GM19238 (cell line): ENCODE data around the gene IL21R.

Source experiments
- DNase-seq: peaks from one replicate; pipeline ENCODE4 v3.0.0; 2011; ENCODE audit warnings: low spot score; ENCODE audit not compliant: insufficient read length

The IL21R gene

GRCh38 chr16:27462846-27463682 lies 61.1 kb downstream of the IL21R start:
- DNase-seq, result no peak

- DNase-seq, result no peak
These were observed 62.0 kb downstream of the IL21R start for GRCh38 chr16:27463741-27464591.

GRCh38 chr16:27464626-27465482 lies 62.9 kb downstream of the IL21R start:
- no peak for DNase-seq

GRCh38 chr16:27465483-27465879 lies 63.5 kb downstream of the IL21R start:
- DNase-seq, result no peak

- DNase-seq, result no peak
These were observed 67.1 kb downstream of the IL21R start for GRCh38 chr16:27468941-27469531.

- DNase-seq, result no peak
These were observed 68.8 kb downstream of the IL21R start for GRCh38 chr16:27470567-27471431.

GRCh38 chr16:27471661-27472060 lies 69.7 kb downstream of the IL21R start:
- DNase-seq, result no peak

- DNase-seq, result no peak
These were observed 70.4 kb downstream of the IL21R start for GRCh38 chr16:27472091-27473020.

- no peak for DNase-seq
These were observed 71.3 kb downstream of the IL21R start for GRCh38 chr16:27473101-27473900.

- DNase-seq, result no peak
These were observed 72.1 kb downstream of the IL21R start for GRCh38 chr16:27474041-27474440.

- no peak for DNase-seq
These were observed 72.9 kb downstream of the IL21R start for GRCh38 chr16:27474921-27475320.

GRCh38 chr16:27475561-27475960 lies 73.6 kb downstream of the IL21R start:
- DNase-seq, result no peak

- no peak for DNase-seq
These were observed 74.3 kb downstream of the IL21R start for GRCh38 chr16:27476240-27476639.

- no peak for DNase-seq
These were observed 78.8 kb downstream of the IL21R start for GRCh38 chr16:27480761-27481160.

GRCh38 chr16:27481282-27481934 lies 79.4 kb downstream of the IL21R start:
- no peak for DNase-seq

- DNase-seq, result no peak
These were observed 80.6 kb downstream of the IL21R start for GRCh38 chr16:27482397-27483087.

GRCh38 chr16:27483088-27483437 lies 81.1 kb downstream of the IL21R start:
- DNase-seq, result no peak
